ENCODE measurements around the gene BMX.

DNA sequence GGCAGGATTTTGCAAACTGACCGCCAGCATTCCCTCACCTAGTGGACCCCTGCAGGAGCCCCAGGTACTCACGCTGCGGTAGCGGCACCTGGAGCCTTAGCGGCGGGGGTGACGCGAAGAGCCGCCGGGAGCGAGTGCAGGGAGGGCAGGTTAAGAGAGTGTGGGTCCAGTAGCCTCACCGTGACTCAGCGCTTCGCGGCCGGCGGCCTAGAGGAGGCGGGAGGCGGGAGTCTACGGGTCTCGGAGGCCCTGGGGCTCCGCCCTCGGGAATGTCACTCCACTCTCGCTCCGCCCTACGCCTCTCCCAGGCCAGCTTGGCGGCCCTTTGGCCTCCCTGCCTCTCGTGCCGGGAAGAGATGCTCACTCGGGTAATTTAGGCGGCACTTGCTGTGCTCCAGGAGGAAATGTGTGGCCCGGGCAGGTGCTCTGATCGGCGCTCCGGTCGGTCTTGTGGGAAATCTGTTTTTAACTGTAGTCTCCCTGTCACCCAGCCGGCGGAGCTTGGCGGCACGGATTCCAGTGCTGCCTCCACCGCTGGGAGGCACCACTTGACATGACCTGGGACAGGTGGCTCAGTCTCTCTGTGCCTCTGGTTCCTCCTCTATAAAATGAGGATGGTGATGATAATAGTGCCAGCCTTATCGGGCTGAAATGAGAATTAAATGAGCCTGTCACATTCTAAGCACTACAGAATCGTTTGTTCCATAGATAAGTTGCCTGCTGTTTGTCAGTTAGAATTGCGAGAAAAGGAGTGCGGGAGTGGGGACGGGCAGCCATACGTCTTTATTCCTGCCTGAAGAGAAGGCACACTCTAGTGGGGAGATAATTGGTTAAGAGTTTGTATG is 7.3 kb upstream of the BMX start, which contains the start of gene PIR:
- TF ChIP-seq POLR2AphosphoS5 (IDR thresholded peaks at IDR 0.05) (peak; percentile 45), POLR2A (IDR thresholded peaks at IDR 0.05) (peak in 1 of 2 donors; percentile 27)
- TF ChIP-seq, protein P1, sequence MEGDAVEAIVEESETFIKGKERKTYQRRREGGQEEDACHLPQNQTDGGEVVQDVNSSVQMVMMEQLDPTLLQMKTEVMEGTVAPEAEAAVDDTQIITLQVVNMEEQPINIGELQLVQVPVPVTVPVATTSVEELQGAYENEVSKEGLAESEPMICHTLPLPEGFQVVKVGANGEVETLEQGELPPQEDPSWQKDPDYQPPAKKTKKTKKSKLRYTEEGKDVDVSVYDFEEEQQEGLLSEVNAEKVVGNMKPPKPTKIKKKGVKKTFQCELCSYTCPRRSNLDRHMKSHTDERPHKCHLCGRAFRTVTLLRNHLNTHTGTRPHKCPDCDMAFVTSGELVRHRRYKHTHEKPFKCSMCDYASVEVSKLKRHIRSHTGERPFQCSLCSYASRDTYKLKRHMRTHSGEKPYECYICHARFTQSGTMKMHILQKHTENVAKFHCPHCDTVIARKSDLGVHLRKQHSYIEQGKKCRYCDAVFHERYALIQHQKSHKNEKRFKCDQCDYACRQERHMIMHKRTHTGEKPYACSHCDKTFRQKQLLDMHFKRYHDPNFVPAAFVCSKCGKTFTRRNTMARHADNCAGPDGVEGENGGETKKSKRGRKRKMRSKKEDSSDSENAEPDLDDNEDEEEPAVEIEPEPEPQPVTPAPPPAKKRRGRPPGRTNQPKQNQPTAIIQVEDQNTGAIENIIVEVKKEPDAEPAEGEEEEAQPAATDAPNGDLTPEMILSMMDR (IDR thresholded peaks at IDR 0.05): peak in 3 of 4 experiments; percentile 17 to 55 (median 24)

Measured in gastroesophageal sphincter (tissue), 3 donors.